GM23338 (cell line): ENCODE data around the gene CPEB2. TPM values are rescaled to one million over a fixed set of nuclear protein-coding genes. Genes with fewer than 3 reads are reported as not detected.

Experiments used
- ATAC-seq: fragments of 200-7000 bp; cut with Tn5 transposase; 3 replicates; pipeline ENCODE4 v1.9.1; 2020
- DNase-seq: peaks from one replicate; pipeline ENCODE4 v3.0.0-alpha.2; 2015; ENCODE audit warnings: low spot score
- H2AFZ ChIP-seq: fragments of 200-600 bp; sonication (generic); 2 replicates; pipeline ENCODE4 v1.8.0; 2016; ENCODE audit warnings: antibody characterized with exemption, mild to moderate bottlenecking, moderate library complexity
- H3F3A ChIP-seq: fragments of 200-600 bp; sonication (generic); replicated peaks from 2 replicates; pipeline ENCODE4 v1.8.0; 2017; ENCODE audit warnings: antibody characterized with exemption, mixed run types, low read depth
- H3K27ac ChIP-seq: fragments of 200-600 bp; sonication (generic); 2 replicates; pipeline ENCODE4 v1.6.1; 2016; ENCODE audit warnings: low read depth
- H3K27me3 ChIP-seq: fragments of 200-600 bp; sonication (generic); 2 replicates; pipeline ENCODE4 v1.8.0; 2016; ENCODE audit warnings: mild to moderate bottlenecking, mixed run types, moderate library complexity; ENCODE audit not compliant: insufficient read depth
- H3K36me3 ChIP-seq: fragments of 200-600 bp; sonication (generic); 2 replicates; pipeline ENCODE4 v1.8.0; 2016; ENCODE audit warnings: mild to moderate bottlenecking; ENCODE audit not compliant: insufficient read depth
- H3K4me1 ChIP-seq: fragments of 200-600 bp; sonication (generic); 2 replicates; pipeline ENCODE4 v1.8.0; 2016; ENCODE audit warnings: mild to moderate bottlenecking, moderate library complexity; ENCODE audit not compliant: insufficient read depth
- H3K4me2 ChIP-seq: fragments of 200-600 bp; sonication (generic); 2 replicates; pipeline ENCODE4 v1.7.1; 2017; ENCODE audit warnings: mixed run types
- H3K4me3 ChIP-seq: fragments of 200-600 bp; sonication (generic); 2 replicates; pipeline ENCODE4 v1.6.1; 2016; ENCODE audit warnings: mixed run types
- H3K79me2 ChIP-seq: fragments of 200-600 bp; sonication (generic); replicated peaks from 2 replicates; pipeline ENCODE4 v1.8.0; 2017; ENCODE audit warnings: mild to moderate bottlenecking; ENCODE audit not compliant: insufficient read depth
- H3K9me2 ChIP-seq: fragments of 200-600 bp; sonication (generic); 2 replicates; pipeline ENCODE4 v1.8.0; 2017; ENCODE audit not compliant: insufficient read depth
- H4K20me1 ChIP-seq: fragments of 200-600 bp; sonication (generic); replicated peaks from 2 replicates; pipeline ENCODE4 v1.8.0; 2017; ENCODE audit warnings: mild to moderate bottlenecking; ENCODE audit not compliant: insufficient read depth
- H3K27ac Mint-ChIP-seq: 2 replicates; pipeline ENCODE4 v1.8.0; 2020; ENCODE audit warnings: inconsistent platforms, mild to moderate bottlenecking, moderate library complexity, mixed read lengths
- H3K27me3 Mint-ChIP-seq: 3 replicates; pipeline ENCODE4 v1.8.0; 2022; ENCODE audit warnings: low read depth, mild to moderate bottlenecking, moderate library complexity, mixed read lengths, inconsistent platforms; ENCODE audit not compliant: insufficient read depth, poor library complexity
- H3K36me3 Mint-ChIP-seq: 3 replicates; pipeline ENCODE4 v1.8.0; 2021; ENCODE audit warnings: low read depth, mild to moderate bottlenecking, inconsistent platforms, moderate library complexity, mixed read lengths
- H3K4me1 Mint-ChIP-seq: 3 replicates; pipeline ENCODE4 v1.8.0; 2020; ENCODE audit warnings: mild to moderate bottlenecking, inconsistent platforms, mixed read lengths
- H3K4me3 Mint-ChIP-seq: 3 replicates; pipeline ENCODE4 v1.8.0; 2021; ENCODE audit warnings: moderate library complexity, mild to moderate bottlenecking, inconsistent platforms, mixed read lengths
- H3K9me3 Mint-ChIP-seq: 3 replicates; pipeline ENCODE4 v1.8.0; 2020; ENCODE audit warnings: moderate library complexity, mild to moderate bottlenecking, inconsistent platforms, mixed read lengths
- CREB1 ChIP-seq: fragments of 250-450 bp; sonication (Bioruptor Pico); IDR thresholded peaks from 2 replicates; pipeline ENCODE4 v1.5.0; 2020; ENCODE audit warnings: low read depth, mild to moderate bottlenecking, moderate library complexity
- CTCF ChIP-seq, 2 experiments: fragments of 200-600 bp in 1 of 2; sonication (generic) in 1 of 2; conservative IDR thresholded peaks; 2 replicates each; pipeline versions ENCODE4 v1.5.1 to v1.6.1; 2016 to 2017; ENCODE audit warnings: antibody characterized with exemption in 2 of 2, low read depth in 2 of 2, mild to moderate bottlenecking in 2 of 2, moderate library complexity in 1 of 2
- ETS1 ChIP-seq: IDR thresholded peaks from 2 replicates; pipeline ENCODE4 v1.6.1; 2016; ENCODE audit warnings: antibody characterized with exemption
- EZH2 ChIP-seq: fragments of 200-600 bp; sonication (generic); IDR thresholded peaks from one replicate; pipeline ENCODE4 v1.8.0; 2017; ENCODE audit warnings: antibody characterized with exemption, mild to moderate bottlenecking, low read depth; ENCODE audit not compliant: unreplicated experiment
- EZH2phosphoT487 ChIP-seq: fragments of 200-600 bp; sonication (generic); IDR thresholded peaks from one replicate; pipeline ENCODE4 v1.8.1; 2018; ENCODE audit warnings: antibody characterized with exemption; ENCODE audit not compliant: unreplicated experiment
- JUNB ChIP-seq: IDR thresholded peaks from one replicate; pipeline ENCODE4 v1.6.1; 2016; ENCODE audit warnings: antibody characterized with exemption; ENCODE audit not compliant: unreplicated experiment
- NANOG ChIP-seq: IDR thresholded peaks from 2 replicates; pipeline ENCODE4 v1.6.1; 2016; ENCODE audit warnings: antibody characterized with exemption, borderline replicate concordance
- POLR2AphosphoS5 ChIP-seq: IDR thresholded peaks from 2 replicates; pipeline ENCODE4 v1.6.1; 2016; ENCODE audit warnings: antibody characterized with exemption, low read depth
- REST ChIP-seq: IDR thresholded peaks from one replicate; pipeline ENCODE4 v1.6.1; 2018; ENCODE audit warnings: antibody characterized with exemption; ENCODE audit not compliant: unreplicated experiment
- STAT1 ChIP-seq: IDR thresholded peaks from one replicate; pipeline ENCODE4 v1.6.1; 2016; ENCODE audit warnings: antibody characterized with exemption; ENCODE audit not compliant: unreplicated experiment
- ZNF114 ChIP-seq: fragments of 250-450 bp; sonication (Bioruptor Pico); IDR thresholded peaks from 2 replicates; pipeline ENCODE4 v1.5.0; 2020; ENCODE audit warnings: mild to moderate bottlenecking, moderate library complexity
- ZNF331 ChIP-seq: fragments of 250-450 bp; sonication (Bioruptor Pico); IDR thresholded peaks from 2 replicates; pipeline ENCODE4 v1.5.0; 2020; ENCODE audit warnings: low read depth, mild to moderate bottlenecking, moderate library complexity
- polyA plus RNA-seq: library from polyadenylated mRNA; unstranded; fragments of >200 nt; fragmentation: Nextera tagmentation; extraction: Ambion mirVana; gene quantifications from 2 replicates; pipeline ENCODE4 v1.2.1, GENCODE V29; 2016
- total RNA-seq: library from RNA; depleted of rRNA; stranded (reverse); fragments of >200 nt; shearing (Covaris generic); gene quantifications from 2 replicates; pipeline ENCODE4 v1.2.3, GENCODE V29; 2014

The CPEB2 gene
- total and polyA plus RNA-seq, 2 experiments from 2014 or later, result 0.66 to 2.4 TPM

- TF ChIP-seq POLR2AphosphoS5 (no peak), NANOG (no peak)
- Histone ChIP-seq H3K9me2 (0 out of 2 replicates have a peak, but pooled peaks cover 6% of the 10 kb centered on the region), H2AFZ (no peak overlapping the region), H3F3A (no peaks in the 10 kb centered on the region), H3K27ac (no peak overlapping the region), H3K4me3 (no peak overlapping the region), H3K79me2 (no peaks in the 10 kb centered on the region), H4K20me1 (no peaks in the 10 kb centered on the region), H3K4me2 (no peak overlapping the region), H3K36me3 (no peaks in the 10 kb centered on the region), H3K4me1 (no peaks in the 10 kb centered on the region), H3K27me3 (no peaks in the 10 kb centered on the region)
- ATAC-seq (no peak), DNase-seq (no peak)
- Mint-ChIP-seq H3K4me3 (no peak overlapping the region), H3K27me3 (no peaks in the 10 kb centered on the region), H3K9me3 (no peaks in the 10 kb centered on the region), H3K36me3 (no peaks in the 10 kb centered on the region), H3K27ac (no peak overlapping the region), H3K4me1 (no peaks in the 10 kb centered on the region)
Measured at GRCh38 chr4:14961292-14961691, 41.0 kb upstream of the CPEB2 start.

- Histone ChIP-seq H3K27ac (no peak overlapping the region), H4K20me1 (no peaks in the 10 kb centered on the region), H3K36me3 (no peaks in the 10 kb centered on the region), H2AFZ (no peak overlapping the region), H3K79me2 (no peaks in the 10 kb centered on the region), H3K4me1 (no peaks in the 10 kb centered on the region), H3K4me3 (no peak overlapping the region), H3K9me2 (0 out of 2 replicates have a peak, but pooled peaks cover 6% of the 10 kb centered on the region), H3K4me2 (no peak overlapping the region), H3F3A (no peaks in the 10 kb centered on the region), H3K27me3 (no peaks in the 10 kb centered on the region)
- H3K9me3 Mint-ChIP-seq, result no peaks in the 10 kb centered on the region
- H3K36me3 Mint-ChIP-seq, result no peaks in the 10 kb centered on the region
- no peaks in the 10 kb centered on the region for H3K4me1 Mint-ChIP-seq
- H3K4me3 Mint-ChIP-seq, result no peak overlapping the region
- no peak for DNase-seq
- H3K27ac Mint-ChIP-seq, result no peak overlapping the region
- H3K27me3 Mint-ChIP-seq, result no peaks in the 10 kb centered on the region
- ATAC-seq, result no peak
- TF ChIP-seq ETS1 (no peak), NANOG (no peak), ZNF114 (CRISPR knock-in tag) (no peak), CREB1 (no peak), CTCF (conservative IDR thresholded peaks at IDR 0.05; ENCODE audit: low read depth in 2 of 2) (no peak), JUNB (no peak), REST (no peak), ZNF331 (CRISPR knock-in tag) (no peak), EZH2 (no peak), POLR2AphosphoS5 (no peak), STAT1 (no peak), EZH2phosphoT487 (no peak)
Measured at GRCh38 chr4:14965071-14965470, 37.2 kb upstream of the CPEB2 start.
